NCI-H82 treated with DMSO at 0.1 percent for 48 hours (cell line): Measurements from ENCODE around the gene SLC17A5.
"Not testable (repeated sequence)": the region's sequence is repeated elsewhere in the genome, so short reads cannot be mapped to it uniquely, and the experiment has no call there.

Source experiments
- DNase-seq: peaks from one replicate; lab custom pipeline; 2025; ENCODE audit not compliant: unreplicated experiment; lab: John Stamatoyannopoulos, UW

The SLC17A5 gene

GRCh38 chr6:73566954-73567591 is 86.7 kb downstream of the SLC17A5 start:
- DNase-seq, result no peak

- DNase-seq, result not testable (repeated sequence)
Measured at GRCh38 chr6:73566486-73566871, 87.3 kb downstream of the SLC17A5 start.

GRCh38 chr6:73565767-73566485 is 87.9 kb downstream of the SLC17A5 start:
- DNase-seq, result no peak

GRCh38 chr6:73564578-73565345 is 89.0 kb downstream of the SLC17A5 start:
- DNase-seq, result no peak

GRCh38 chr6:73562558-73562957 is 91.2 kb downstream of the SLC17A5 start:
- no peak for DNase-seq

GRCh38 chr6:73560853-73561407 is 92.9 kb downstream of the SLC17A5 start:
- DNase-seq, result no peak

- no peak for DNase-seq
Measured at GRCh38 chr6:73560182-73560732, 93.5 kb downstream of the SLC17A5 start.

GRCh38 chr6:73559399-73559794 is 94.4 kb downstream of the SLC17A5 start:
- not testable (repeated sequence) for DNase-seq

GRCh38 chr6:73558624-73559398 is 95.0 kb downstream of the SLC17A5 start:
- DNase-seq, result no peak

- no peak for DNase-seq
Measured at GRCh38 chr6:73556836-73557235, 97.0 kb downstream of the SLC17A5 start.

- DNase-seq, result not testable (repeated sequence)
Measured at GRCh38 chr6:73555380-73555949, 98.3 kb downstream of the SLC17A5 start.

GRCh38 chr6:73551115-73551514 is 102.7 kb downstream of the SLC17A5 start:
- DNase-seq, result not testable (repeated sequence)

- no peak for DNase-seq
Measured at GRCh38 chr6:73548458-73549446, 105.0 kb downstream of the SLC17A5 start.

GRCh38 chr6:73547036-73547435 is 106.8 kb downstream of the SLC17A5 start:
- no peak for DNase-seq
